Liver (tissue), 9 donors: ENCODE measurements around the gene TNFRSF8. TPM values are rescaled to one million over a fixed set of nuclear protein-coding genes. Genes with fewer than 3 reads are reported as not detected.

Experiments
- DNase-seq: peaks from one replicate; pipeline ENCODE4 v3.0.0-alpha.2; 2017; ENCODE audit warnings: low spot score
- H3K27ac ChIP-seq, 2 donors: one replicate each; pipeline ENCODE4 v1.7.0; 2013; ENCODE audit warnings: inconsistent platforms in 2 of 2, low read length in 2 of 2, control low read depth in 1 of 2, low read depth in 1 of 2, mild to moderate bottlenecking in 1 of 2
- H3K27me3 ChIP-seq, 4 donors: one replicate each; pipeline versions ENCODE4 v1.6.1 to v1.7.0; 2013; ENCODE audit warnings: low read length in 3 of 4, inconsistent platforms in 1 of 4, mild to moderate bottlenecking in 1 of 4, moderate library complexity in 1 of 4; ENCODE audit not compliant: control insufficient read depth in 4 of 4, insufficient read depth in 4 of 4
- H3K36me3 ChIP-seq, 4 donors: one replicate each; pipeline versions ENCODE4 v1.6.1 to v1.7.0; 2013; ENCODE audit warnings: low read length in 3 of 4, mild to moderate bottlenecking in 3 of 4, low read depth in 1 of 4, moderate library complexity in 1 of 4; ENCODE audit not compliant: control insufficient read depth in 4 of 4, insufficient read depth in 3 of 4
- H3K4me1 ChIP-seq, 4 donors: one replicate each; pipeline versions ENCODE4 v1.6.1 to v1.7.0; 2013; ENCODE audit warnings: low read length in 3 of 4, mild to moderate bottlenecking in 3 of 4, moderate library complexity in 1 of 4; ENCODE audit not compliant: control insufficient read depth in 4 of 4, insufficient read depth in 4 of 4
- H3K4me3 ChIP-seq, 3 donors: one replicate each; pipeline versions ENCODE4 v1.6.1 to v1.7.0; 2013; ENCODE audit warnings: low read length in 3 of 3, control low read depth in 1 of 3, low read depth in 1 of 3, mild to moderate bottlenecking in 1 of 3
- H3K9ac ChIP-seq, 2 donors: one replicate each; pipeline ENCODE4 v1.7.0; 2013; ENCODE audit warnings: low read length in 2 of 2, mild to moderate bottlenecking in 2 of 2, moderate library complexity in 2 of 2, control low read depth in 1 of 2, low read depth in 1 of 2
- H3K9me3 ChIP-seq, 4 donors: one replicate each; pipeline versions ENCODE4 v1.6.1 to v1.7.0; 2013; ENCODE audit warnings: low read length in 3 of 4; ENCODE audit not compliant: control insufficient read depth in 4 of 4
- EGR1 ChIP-seq, 2 donors: IDR thresholded peaks; 2 replicates each; pipeline ENCODE4 v1.6.1; 2016 to 2018; ENCODE audit warnings: antibody characterized with exemption in 2 of 2, low read depth in 2 of 2
- FOXA1 ChIP-seq: IDR thresholded peaks from 2 replicates; pipeline ENCODE4 v1.6.1; 2016; ENCODE audit warnings: antibody characterized with exemption
- FOXA2 ChIP-seq: IDR thresholded peaks from 2 replicates; pipeline ENCODE4 v1.6.1; 2016; ENCODE audit warnings: antibody characterized with exemption
- GABPA ChIP-seq, 2 donors: IDR thresholded peaks in 1 of 2; conservative IDR thresholded peaks in 1 of 2; 2 replicates each; pipeline ENCODE4 v1.6.1; 2016; ENCODE audit warnings: antibody characterized with exemption in 2 of 2, mild to moderate bottlenecking in 1 of 2, moderate library complexity in 1 of 2
- HNF4A ChIP-seq, 2 donors: conservative IDR thresholded peaks; 2 replicates each; pipeline ENCODE4 v1.6.1; 2016; ENCODE audit warnings: antibody characterized with exemption in 2 of 2, mild to moderate bottlenecking in 2 of 2
- HNF4G ChIP-seq: IDR thresholded peaks from 2 replicates; pipeline ENCODE4 v1.6.1; 2016; ENCODE audit warnings: antibody characterized with exemption
- JUND ChIP-seq, 2 donors: IDR thresholded peaks; 2 replicates each; pipeline ENCODE4 v1.6.1; 2016; ENCODE audit warnings: antibody characterized with exemption in 2 of 2
- NR2F2 ChIP-seq: IDR thresholded peaks from 2 replicates; pipeline ENCODE4 v1.6.1; 2016; ENCODE audit warnings: antibody characterized with exemption
- RAD21 ChIP-seq, 2 donors: IDR thresholded peaks; 2 replicates each; pipeline ENCODE4 v1.6.1; 2016; ENCODE audit warnings: antibody characterized with exemption in 2 of 2, mild to moderate bottlenecking in 2 of 2
- REST ChIP-seq: IDR thresholded peaks from 2 replicates; pipeline ENCODE4 v1.6.1; 2016; ENCODE audit warnings: antibody characterized with exemption, mild to moderate bottlenecking
- SP1 ChIP-seq: IDR thresholded peaks from 2 replicates; pipeline ENCODE4 v1.6.1; 2018; ENCODE audit warnings: antibody characterized with exemption, mild to moderate bottlenecking
- TAF1 ChIP-seq: conservative IDR thresholded peaks from 2 replicates; pipeline ENCODE4 v1.6.1; 2016; ENCODE audit warnings: antibody characterized with exemption, mild to moderate bottlenecking
- YY1 ChIP-seq: IDR thresholded peaks from 2 replicates; pipeline ENCODE4 v1.6.1; 2016; ENCODE audit warnings: antibody characterized with exemption, mild to moderate bottlenecking
- ZBTB33 ChIP-seq: IDR thresholded peaks from 2 replicates; pipeline ENCODE4 v1.6.1; 2016; ENCODE audit warnings: antibody characterized with exemption
- WGBS: extraction: QIAGEN DNeasy Blood & Tissue Kit; methylation state at CpG from one replicate; pipeline ENCODE4 v1.1.7; 2013; 5-methylcytosine and 5-hydroxymethylcytosine counted together
- polyA plus RNA-seq, 2 donors: library from polyadenylated mRNA; stranded (reverse) in 1 of 2; unstranded in 1 of 2; fragments of 200-250 nt in 1 of 2; fragments of >200 nt in 1 of 2; fragmentation: Nextera tagmentation in 1 of 2; extraction: Ambion mirVana in 1 of 2; gene quantifications; one replicate each; pipeline versions ENCODE4 v1.2.1 to v1.2.3, GENCODE V29; 2013 to 2015
- total RNA-seq, 2 donors: library from RNA; depleted of rRNA; stranded (reverse); fragments of >200 nt; gene quantifications; one replicate each; pipeline ENCODE4 v1.2.3, GENCODE V29; 2014
- TF ChIP-seq, protein P1 (sequence below): IDR thresholded peaks from 2 replicates; pipeline ENCODE4 v1.6.1; 2016; ENCODE audit warnings: antibody characterized with exemption
- TF ChIP-seq, protein P2 (sequence below): fragments of 150-350 bp; IDR thresholded peaks from 2 replicates; pipeline ENCODE4 v1.5.1; 2017; ENCODE audit warnings: improper control_type of control experiment, low read depth, low read length; ENCODE audit not compliant: missing input control
- TF ChIP-seq, protein P3 (sequence below): IDR thresholded peaks from 2 replicates; pipeline ENCODE4 v1.6.1; 2016; ENCODE audit warnings: antibody characterized with exemption
- donor health status: healthy.
- donor health status: healthy.
- donor health status: healthy.
- donor health status: healthy.
- donor health status: healthy.

TNFRSF8 gene
- total and polyA plus RNA-seq, 4 donors: 0.08 to 0.19 (median 0.12) TPM

DNA sequence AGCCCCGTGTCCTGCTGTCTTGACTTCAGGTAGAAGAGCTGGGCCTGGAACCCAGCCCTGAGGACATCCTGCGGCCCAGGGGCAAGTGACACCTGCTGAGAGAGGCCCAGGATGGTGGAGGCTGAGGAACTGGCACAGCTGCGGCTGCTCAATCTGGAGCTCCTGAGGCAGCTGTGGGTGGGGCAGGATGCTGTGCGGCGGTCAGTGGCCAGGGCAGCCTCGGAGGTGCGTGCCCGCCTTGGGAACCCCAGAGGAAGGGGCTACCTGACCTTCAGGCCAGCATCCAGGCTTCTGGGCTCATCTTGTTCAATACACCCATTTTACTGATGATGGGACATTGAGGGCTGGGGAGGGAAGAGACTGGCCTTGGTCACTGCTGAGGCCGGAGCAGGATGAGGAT lies 41.5 kb upstream of the TNFRSF8 start:
- Histone ChIP-seq H3K4me1 (peaks cover 0 to 9% (median 6%) of the 10 kb centered on the region in 4 donors), H3K9me3 (no peaks in the 10 kb centered on the region), H3K36me3 (peaks cover 1 to 22% (median 9%) of the 10 kb centered on the region in 4 donors), H3K9ac (no peak overlapping the region), H3K27ac (no peak overlapping the region), H3K27me3 (no peaks in the 10 kb centered on the region), H3K4me3 (no peak overlapping the region)
- TF ChIP-seq ZBTB33: no peak
- no peak for TF ChIP-seq RAD21 (IDR thresholded peaks at IDR 0.05)
- no peak for TF ChIP-seq TAF1
- DNase-seq: no peak
- WGBS: 97% methylated on average over 9 of the region's 9 CpGs

GRCh38 chr1:12022036-12022435 lies 41.1 kb upstream of the TNFRSF8 start:
- H3K36me3 ChIP-seq: peaks cover 1 to 24% (median 9%) of the 10 kb centered on the region in 4 donors
- no peaks in the 10 kb centered on the region for H3K27me3 ChIP-seq
- DNase-seq: no peak
- no peak overlapping the region for H3K27ac ChIP-seq
- peaks cover 0 to 9% (median 6%) of the 10 kb centered on the region in 4 donors for H3K4me1 ChIP-seq
- TF ChIP-seq FOXA2: no peak
- TF ChIP-seq HNF4G: no peak
- no peak for TF ChIP-seq NR2F2
- no peak for TF ChIP-seq TAF1
- TF ChIP-seq RAD21 (IDR thresholded peaks at IDR 0.05): no peak
- H3K9me3 ChIP-seq: no peaks in the 10 kb centered on the region
- 98% methylated on average over 14 of the region's 14 CpGs for WGBS
- H3K4me3 ChIP-seq: no peak overlapping the region
- no peak overlapping the region for H3K9ac ChIP-seq

DNA sequence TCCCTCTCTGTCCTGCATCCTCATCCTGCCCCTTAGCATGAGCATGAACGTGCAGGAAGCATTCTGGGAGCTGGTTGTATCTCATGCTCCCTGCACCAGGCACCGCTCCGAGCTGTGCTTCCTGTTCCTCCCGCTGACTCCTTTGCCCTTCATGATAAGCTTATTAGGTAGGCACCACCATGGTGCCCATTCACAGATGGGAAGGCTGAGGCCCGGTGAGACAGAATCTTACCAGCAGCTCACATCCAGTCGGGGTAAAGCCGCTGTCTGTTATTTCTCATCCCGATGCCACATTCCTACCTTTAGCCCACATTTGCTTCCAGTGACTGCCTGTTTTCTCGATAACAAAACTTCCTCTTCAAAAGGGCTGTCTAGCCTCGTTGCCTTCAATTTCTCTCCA lies 36.5 kb upstream of the TNFRSF8 start:
- TF ChIP-seq JUND (IDR thresholded peaks at IDR 0.05) (no peak), HNF4G (no peak), NR2F2 (no peak), HNF4A (conservative IDR thresholded peaks at IDR 0.05) (no peak), ZBTB33 (no peak), EGR1 (IDR thresholded peaks at IDR 0.05; ENCODE audit: low read depth in 2 of 2) (no peak), FOXA1 (no peak), YY1 (no peak), FOXA2 (no peak), TAF1 (no peak), REST (no peak), SP1 (no peak), GABPA (IDR thresholded peaks at IDR 0.05 in 1 of 2, conservative IDR thresholded peaks at IDR 0.05 in 1 of 2) (no peak), RAD21 (IDR thresholded peaks at IDR 0.05) (no peak)
- TF ChIP-seq, protein P1, sequence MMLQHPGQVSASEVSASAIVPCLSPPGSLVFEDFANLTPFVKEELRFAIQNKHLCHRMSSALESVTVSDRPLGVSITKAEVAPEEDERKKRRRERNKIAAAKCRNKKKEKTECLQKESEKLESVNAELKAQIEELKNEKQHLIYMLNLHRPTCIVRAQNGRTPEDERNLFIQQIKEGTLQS: no peak
- TF ChIP-seq, protein P2, sequence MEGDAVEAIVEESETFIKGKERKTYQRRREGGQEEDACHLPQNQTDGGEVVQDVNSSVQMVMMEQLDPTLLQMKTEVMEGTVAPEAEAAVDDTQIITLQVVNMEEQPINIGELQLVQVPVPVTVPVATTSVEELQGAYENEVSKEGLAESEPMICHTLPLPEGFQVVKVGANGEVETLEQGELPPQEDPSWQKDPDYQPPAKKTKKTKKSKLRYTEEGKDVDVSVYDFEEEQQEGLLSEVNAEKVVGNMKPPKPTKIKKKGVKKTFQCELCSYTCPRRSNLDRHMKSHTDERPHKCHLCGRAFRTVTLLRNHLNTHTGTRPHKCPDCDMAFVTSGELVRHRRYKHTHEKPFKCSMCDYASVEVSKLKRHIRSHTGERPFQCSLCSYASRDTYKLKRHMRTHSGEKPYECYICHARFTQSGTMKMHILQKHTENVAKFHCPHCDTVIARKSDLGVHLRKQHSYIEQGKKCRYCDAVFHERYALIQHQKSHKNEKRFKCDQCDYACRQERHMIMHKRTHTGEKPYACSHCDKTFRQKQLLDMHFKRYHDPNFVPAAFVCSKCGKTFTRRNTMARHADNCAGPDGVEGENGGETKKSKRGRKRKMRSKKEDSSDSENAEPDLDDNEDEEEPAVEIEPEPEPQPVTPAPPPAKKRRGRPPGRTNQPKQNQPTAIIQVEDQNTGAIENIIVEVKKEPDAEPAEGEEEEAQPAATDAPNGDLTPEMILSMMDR: no peak
- TF ChIP-seq, protein P3, sequence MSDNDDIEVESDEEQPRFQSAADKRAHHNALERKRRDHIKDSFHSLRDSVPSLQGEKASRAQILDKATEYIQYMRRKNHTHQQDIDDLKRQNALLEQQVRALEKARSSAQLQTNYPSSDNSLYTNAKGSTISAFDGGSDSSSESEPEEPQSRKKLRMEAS: no peak
- Histone ChIP-seq H3K27me3 (no peaks in the 10 kb centered on the region), H3K4me1 (no peaks in the 10 kb centered on the region), H3K9ac (no peak overlapping the region), H3K27ac (no peak overlapping the region), H3K9me3 (no peaks in the 10 kb centered on the region), H3K4me3 (no peak overlapping the region), H3K36me3 (peaks cover 8 to 55% (median 14%) of the 10 kb centered on the region in 4 donors)
- DNase-seq: no peak
- WGBS: 83% methylated on average over 10 of the region's 10 CpGs
